SK-N-SH treated with all-trans-retinoic acid at 6 μM for 48 hours (cell line): ENCODE data around the gene DCAF5.

Experiments
- ATAC-seq: fragments of 200-7000 bp; cut with Tn5 transposase; 3 replicates; pipeline ENCODE4 v1.9.1; 2020; ENCODE audit warnings: mild to moderate bottlenecking, moderate library complexity
- ARNTL ChIP-seq: fragments of 450-650 bp; formaldehyde crosslinking; IDR thresholded peaks from 2 replicates; pipeline ENCODE4 v1.5.0; 2020; ENCODE audit warnings: low read depth, mild to moderate bottlenecking, moderate library complexity, borderline replicate concordance
- BACH2 ChIP-seq: fragments of 250-450 bp; sonication (Bioruptor Pico); IDR thresholded peaks from 2 replicates; pipeline ENCODE4 v1.9.0; 2021; ENCODE audit warnings: mild to moderate bottlenecking, borderline replicate concordance
- CSDC2 ChIP-seq: fragments of 250-450 bp; sonication (Bioruptor Pico); IDR thresholded peaks from 2 replicates; pipeline ENCODE4 v1.5.0; 2020; ENCODE audit warnings: mild to moderate bottlenecking, moderate library complexity
- CSRNP3 ChIP-seq: fragments of 250-450 bp; sonication (Bioruptor Pico); IDR thresholded peaks from 2 replicates; pipeline ENCODE4 v1.5.1; 2021; ENCODE audit warnings: mild to moderate bottlenecking, moderate library complexity
- ESRRG ChIP-seq: fragments of 250-450 bp; sonication (Bioruptor Pico); IDR thresholded peaks from 2 replicates; pipeline ENCODE4 v1.6.1; 2021; ENCODE audit warnings: mild to moderate bottlenecking
- GLIS3 ChIP-seq: fragments of 250-450 bp; sonication (Bioruptor Pico); IDR thresholded peaks from 2 replicates; pipeline ENCODE4 v1.5.0; 2020; ENCODE audit warnings: mild to moderate bottlenecking, moderate library complexity
- ISL1 ChIP-seq: fragments of 250-450 bp; sonication (Bioruptor Pico); IDR thresholded peaks from 2 replicates; pipeline ENCODE4 v2.1.2; 2022; ENCODE audit warnings: mild to moderate bottlenecking, moderate library complexity
- OSR1 ChIP-seq: fragments of 250-450 bp; sonication (Bioruptor Pico); IDR thresholded peaks from 2 replicates; pipeline ENCODE4 v1.8.0; 2022; ENCODE audit warnings: moderate library complexity, mild to moderate bottlenecking, inconsistent platforms
- POU6F1 ChIP-seq: fragments of 250-450 bp; sonication (Bioruptor Pico); IDR thresholded peaks from 2 replicates; pipeline ENCODE4 v1.8.0; 2021; ENCODE audit warnings: low read depth, mild to moderate bottlenecking, moderate library complexity, borderline replicate concordance
- PPARA ChIP-seq: fragments of 250-450 bp; sonication (Bioruptor Pico); IDR thresholded peaks from 2 replicates; pipeline ENCODE4 v1.5.0; 2020; ENCODE audit warnings: mild to moderate bottlenecking, borderline replicate concordance
- RARB ChIP-seq: fragments of 250-450 bp; sonication (Bioruptor Pico); IDR thresholded peaks from 2 replicates; pipeline ENCODE4 v1.8.0; 2021; ENCODE audit warnings: mild to moderate bottlenecking, moderate library complexity
- SNAI2 ChIP-seq: fragments of 250-450 bp; sonication (Bioruptor Pico); IDR thresholded peaks from 2 replicates; pipeline ENCODE4 v1.5.0; 2020; ENCODE audit warnings: mild to moderate bottlenecking, moderate library complexity
- TCF4 ChIP-seq: fragments of 250-450 bp; sonication (Bioruptor Pico); IDR thresholded peaks from 2 replicates; pipeline ENCODE4 v1.8.0; 2021; ENCODE audit warnings: mild to moderate bottlenecking, moderate library complexity, borderline replicate concordance
- TOX ChIP-seq: fragments of 250-450 bp; sonication (Bioruptor Pico); IDR thresholded peaks from 2 replicates; pipeline ENCODE4 v1.8.0; 2021; ENCODE audit warnings: mild to moderate bottlenecking, moderate library complexity, borderline replicate concordance
- ZC3H10 ChIP-seq: fragments of 250-450 bp; sonication (Bioruptor Pico); IDR thresholded peaks from 2 replicates; pipeline ENCODE4 v1.5.1; 2021; ENCODE audit warnings: mild to moderate bottlenecking, moderate library complexity
- ZFP3 ChIP-seq: fragments of 250-450 bp; sonication (Bioruptor Pico); IDR thresholded peaks from 2 replicates; pipeline ENCODE4 v1.5.0; 2020; ENCODE audit warnings: mild to moderate bottlenecking, moderate library complexity
- ZFP30 ChIP-seq: fragments of 450-650 bp; formaldehyde crosslinking; IDR thresholded peaks from 2 replicates; pipeline ENCODE4 v1.5.0; 2022; ENCODE audit warnings: mild to moderate bottlenecking, moderate library complexity
- ZNF565 ChIP-seq: fragments of 450-650 bp; formaldehyde crosslinking; conservative IDR thresholded peaks from 2 replicates; pipeline ENCODE4 v1.5.0; 2020; ENCODE audit warnings: low read depth, mild to moderate bottlenecking, moderate library complexity
- ZNF70 ChIP-seq: fragments of 450-650 bp; formaldehyde crosslinking; IDR thresholded peaks from 2 replicates; pipeline ENCODE4 v1.5.0; 2020; ENCODE audit warnings: mild to moderate bottlenecking, moderate library complexity
- ZNF8 ChIP-seq: fragments of 450-650 bp; formaldehyde crosslinking; IDR thresholded peaks from 2 replicates; pipeline ENCODE4 v1.5.0; 2020; ENCODE audit warnings: mild to moderate bottlenecking, moderate library complexity
- TF ChIP-seq, protein P1 (sequence below): fragments of 250-450 bp; sonication (Bioruptor Pico); IDR thresholded peaks from 2 replicates; pipeline ENCODE4 v1.5.0; 2020; ENCODE audit warnings: mild to moderate bottlenecking, moderate library complexity
- TF ChIP-seq, protein P2 (sequence below): fragments of 250-450 bp; sonication (Bioruptor Pico); IDR thresholded peaks from 2 replicates; pipeline ENCODE4 v1.8.0; 2020; ENCODE audit warnings: mild to moderate bottlenecking, moderate library complexity, borderline replicate concordance
- TF ChIP-seq, protein P3 (sequence below): fragments of 250-450 bp; sonication (Bioruptor Pico); IDR thresholded peaks from 2 replicates; pipeline ENCODE4 v1.5.1; 2020; ENCODE audit warnings: low read depth, mild to moderate bottlenecking, moderate library complexity

The DCAF5 gene

GRCh38 chr14:69105326-69105725 is 47.6 kb downstream of the DCAF5 start:
- TF ChIP-seq, protein P1, sequence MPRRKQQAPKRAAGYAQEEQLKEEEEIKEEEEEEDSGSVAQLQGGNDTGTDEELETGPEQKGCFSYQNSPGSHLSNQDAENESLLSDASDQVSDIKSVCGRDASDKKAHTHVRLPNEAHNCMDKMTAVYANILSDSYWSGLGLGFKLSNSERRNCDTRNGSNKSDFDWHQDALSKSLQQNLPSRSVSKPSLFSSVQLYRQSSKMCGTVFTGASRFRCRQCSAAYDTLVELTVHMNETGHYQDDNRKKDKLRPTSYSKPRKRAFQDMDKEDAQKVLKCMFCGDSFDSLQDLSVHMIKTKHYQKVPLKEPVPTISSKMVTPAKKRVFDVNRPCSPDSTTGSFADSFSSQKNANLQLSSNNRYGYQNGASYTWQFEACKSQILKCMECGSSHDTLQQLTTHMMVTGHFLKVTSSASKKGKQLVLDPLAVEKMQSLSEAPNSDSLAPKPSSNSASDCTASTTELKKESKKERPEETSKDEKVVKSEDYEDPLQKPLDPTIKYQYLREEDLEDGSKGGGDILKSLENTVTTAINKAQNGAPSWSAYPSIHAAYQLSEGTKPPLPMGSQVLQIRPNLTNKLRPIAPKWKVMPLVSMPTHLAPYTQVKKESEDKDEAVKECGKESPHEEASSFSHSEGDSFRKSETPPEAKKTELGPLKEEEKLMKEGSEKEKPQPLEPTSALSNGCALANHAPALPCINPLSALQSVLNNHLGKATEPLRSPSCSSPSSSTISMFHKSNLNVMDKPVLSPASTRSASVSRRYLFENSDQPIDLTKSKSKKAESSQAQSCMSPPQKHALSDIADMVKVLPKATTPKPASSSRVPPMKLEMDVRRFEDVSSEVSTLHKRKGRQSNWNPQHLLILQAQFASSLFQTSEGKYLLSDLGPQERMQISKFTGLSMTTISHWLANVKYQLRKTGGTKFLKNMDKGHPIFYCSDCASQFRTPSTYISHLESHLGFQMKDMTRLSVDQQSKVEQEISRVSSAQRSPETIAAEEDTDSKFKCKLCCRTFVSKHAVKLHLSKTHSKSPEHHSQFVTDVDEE (CRISPR knock-in tag): no peak
- TF ChIP-seq PPARA (CRISPR knock-in tag) (no peak), CSDC2 (no peak)
- no peak for ATAC-seq

DNA sequence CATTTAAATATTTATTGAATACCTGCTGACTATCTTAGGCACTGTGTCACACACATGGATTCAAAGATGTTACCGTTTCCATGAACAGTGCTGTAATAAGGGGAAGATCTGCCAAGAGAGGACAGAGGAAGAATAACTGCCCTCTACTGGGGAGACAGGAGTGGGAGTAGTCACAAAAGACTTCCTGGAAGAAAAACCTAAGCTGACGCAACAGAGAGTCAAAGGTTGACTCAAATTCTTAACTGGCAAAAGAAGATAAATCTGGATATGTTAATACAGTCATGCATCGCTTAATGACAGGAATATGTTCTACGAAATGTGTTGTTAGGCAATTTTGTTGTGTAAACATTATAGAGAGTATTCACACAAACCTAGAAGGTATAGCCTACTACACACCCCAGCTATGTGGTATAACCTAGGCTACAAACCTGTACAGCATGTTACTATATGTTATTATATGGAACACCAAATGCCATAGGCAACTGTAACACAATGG is 51.5 kb downstream of the DCAF5 start:
- TF ChIP-seq PPARA (CRISPR knock-in tag) (no peak), ESRRG (CRISPR knock-in tag) (no peak), OSR1 (CRISPR knock-in tag) (no peak), CSDC2 (no peak), ZFP30 (CRISPR knock-in tag) (no peak), TOX (CRISPR knock-in tag) (no peak), ZNF8 (no peak), SNAI2 (CRISPR knock-in tag) (no peak), BACH2 (CRISPR knock-in tag) (no peak), ARNTL (CRISPR knock-in tag) (no peak), GLIS3 (CRISPR knock-in tag) (no peak), TCF4 (CRISPR knock-in tag) (no peak), ZFP3 (no peak), RARB (CRISPR knock-in tag) (no peak), ISL1 (CRISPR knock-in tag) (no peak; the same call in 1 of the 2 replicates), ZNF565 (CRISPR knock-in tag) (no peak), ZC3H10 (CRISPR knock-in tag) (no peak)
- TF ChIP-seq, protein P2, sequence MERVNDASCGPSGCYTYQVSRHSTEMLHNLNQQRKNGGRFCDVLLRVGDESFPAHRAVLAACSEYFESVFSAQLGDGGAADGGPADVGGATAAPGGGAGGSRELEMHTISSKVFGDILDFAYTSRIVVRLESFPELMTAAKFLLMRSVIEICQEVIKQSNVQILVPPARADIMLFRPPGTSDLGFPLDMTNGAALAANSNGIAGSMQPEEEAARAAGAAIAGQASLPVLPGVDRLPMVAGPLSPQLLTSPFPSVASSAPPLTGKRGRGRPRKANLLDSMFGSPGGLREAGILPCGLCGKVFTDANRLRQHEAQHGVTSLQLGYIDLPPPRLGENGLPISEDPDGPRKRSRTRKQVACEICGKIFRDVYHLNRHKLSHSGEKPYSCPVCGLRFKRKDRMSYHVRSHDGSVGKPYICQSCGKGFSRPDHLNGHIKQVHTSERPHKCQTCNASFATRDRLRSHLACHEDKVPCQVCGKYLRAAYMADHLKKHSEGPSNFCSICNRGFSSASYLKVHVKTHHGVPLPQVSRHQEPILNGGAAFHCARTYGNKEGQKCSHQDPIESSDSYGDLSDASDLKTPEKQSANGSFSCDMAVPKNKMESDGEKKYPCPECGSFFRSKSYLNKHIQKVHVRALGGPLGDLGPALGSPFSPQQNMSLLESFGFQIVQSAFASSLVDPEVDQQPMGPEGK (CRISPR knock-in tag): no peak
- TF ChIP-seq, protein P1 (CRISPR knock-in tag): no peak
- TF ChIP-seq, protein P3, sequence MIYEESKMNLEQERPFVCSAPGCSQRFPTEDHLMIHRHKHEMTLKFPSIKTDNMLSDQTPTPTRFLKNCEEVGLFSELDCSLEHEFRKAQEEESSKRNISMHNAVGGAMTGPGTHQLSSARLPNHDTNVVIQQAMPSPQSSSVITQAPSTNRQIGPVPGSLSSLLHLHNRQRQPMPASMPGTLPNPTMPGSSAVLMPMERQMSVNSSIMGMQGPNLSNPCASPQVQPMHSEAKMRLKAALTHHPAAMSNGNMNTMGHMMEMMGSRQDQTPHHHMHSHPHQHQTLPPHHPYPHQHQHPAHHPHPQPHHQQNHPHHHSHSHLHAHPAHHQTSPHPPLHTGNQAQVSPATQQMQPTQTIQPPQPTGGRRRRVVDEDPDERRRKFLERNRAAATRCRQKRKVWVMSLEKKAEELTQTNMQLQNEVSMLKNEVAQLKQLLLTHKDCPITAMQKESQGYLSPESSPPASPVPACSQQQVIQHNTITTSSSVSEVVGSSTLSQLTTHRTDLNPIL (CRISPR knock-in tag): no peak
- peak; percentile 96 for ATAC-seq

DNA sequence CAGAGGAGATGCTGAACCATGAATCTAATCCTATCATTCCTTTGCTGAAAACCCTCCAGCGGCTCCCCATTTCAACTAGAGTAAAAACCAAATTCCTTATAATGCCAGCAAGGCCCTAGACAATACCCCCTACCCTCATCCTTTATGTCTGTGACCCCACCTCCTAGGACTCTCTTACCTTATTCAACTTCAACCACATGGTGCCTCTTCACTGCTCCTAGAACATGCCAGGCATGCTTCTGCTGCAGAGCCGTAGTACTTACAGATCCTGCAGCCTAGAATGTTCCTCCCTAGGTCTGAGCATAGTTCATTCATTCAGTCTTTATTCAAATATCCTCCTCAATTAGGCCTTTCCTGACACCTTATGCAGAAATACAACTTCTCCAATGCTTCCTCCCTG is 54.9 kb downstream of the DCAF5 start:
- no peak for ATAC-seq
- TF ChIP-seq ZNF565 (CRISPR knock-in tag) (no peak), ZNF70 (CRISPR knock-in tag) (no peak), BACH2 (CRISPR knock-in tag) (no peak), CSRNP3 (CRISPR knock-in tag) (no peak), CSDC2 (no peak), ZNF8 (no peak), POU6F1 (CRISPR knock-in tag) (no peak)
- TF ChIP-seq, protein P2 (CRISPR knock-in tag): no peak
- TF ChIP-seq, protein P3 (CRISPR knock-in tag): no peak
